ENCODE measurements around the gene CCL16. TPM values are rescaled to one million over a fixed set of nuclear protein-coding genes. Genes with fewer than 3 reads are reported as not detected.
"Not testable (repeated sequence)": the region's sequence is repeated elsewhere in the genome, so short reads cannot be mapped to it uniquely, and the experiment has no call there.

Gene CCL16
- total RNA-seq, 1 donor from 2014 or later = not detected

DNA sequence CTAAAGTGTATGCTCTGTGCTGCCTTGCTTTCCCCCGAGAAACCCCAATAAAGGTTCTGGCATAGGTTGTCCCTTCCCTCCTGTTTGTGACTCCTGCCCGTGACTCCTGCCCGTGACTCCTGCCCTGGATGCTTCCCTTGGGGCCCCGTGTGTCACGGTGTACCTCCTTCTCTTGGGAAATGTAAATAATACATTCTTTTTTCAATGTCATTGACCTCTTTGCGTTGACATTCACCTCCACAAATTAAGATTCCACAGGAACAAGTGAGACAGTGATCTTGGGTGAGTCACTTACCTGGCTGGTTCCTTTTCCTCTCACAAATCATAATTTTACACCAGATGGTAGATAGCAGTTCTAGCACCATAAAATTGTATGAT lies 19.4 kb upstream of the CCL16 start:
- intact Hi-C loops (cut with DNase I) = no loop called here
- Histone ChIP-seq H3K27ac (no peak overlapping the region), H3K4me3 (no peak overlapping the region), H3K36me3 (no peaks in the 10 kb centered on the region), H3K4me1 (no peaks in the 10 kb centered on the region), H3K9me3 (no peaks in the 10 kb centered on the region), H3K27me3 (no peaks in the 10 kb centered on the region)
- no peak for TF ChIP-seq POLR2AphosphoS5 (IDR thresholded peaks at IDR 0.05; ENCODE audit: insufficient read depth in 1 of 2, low read depth in 1 of 2)
- TF ChIP-seq, protein P1, sequence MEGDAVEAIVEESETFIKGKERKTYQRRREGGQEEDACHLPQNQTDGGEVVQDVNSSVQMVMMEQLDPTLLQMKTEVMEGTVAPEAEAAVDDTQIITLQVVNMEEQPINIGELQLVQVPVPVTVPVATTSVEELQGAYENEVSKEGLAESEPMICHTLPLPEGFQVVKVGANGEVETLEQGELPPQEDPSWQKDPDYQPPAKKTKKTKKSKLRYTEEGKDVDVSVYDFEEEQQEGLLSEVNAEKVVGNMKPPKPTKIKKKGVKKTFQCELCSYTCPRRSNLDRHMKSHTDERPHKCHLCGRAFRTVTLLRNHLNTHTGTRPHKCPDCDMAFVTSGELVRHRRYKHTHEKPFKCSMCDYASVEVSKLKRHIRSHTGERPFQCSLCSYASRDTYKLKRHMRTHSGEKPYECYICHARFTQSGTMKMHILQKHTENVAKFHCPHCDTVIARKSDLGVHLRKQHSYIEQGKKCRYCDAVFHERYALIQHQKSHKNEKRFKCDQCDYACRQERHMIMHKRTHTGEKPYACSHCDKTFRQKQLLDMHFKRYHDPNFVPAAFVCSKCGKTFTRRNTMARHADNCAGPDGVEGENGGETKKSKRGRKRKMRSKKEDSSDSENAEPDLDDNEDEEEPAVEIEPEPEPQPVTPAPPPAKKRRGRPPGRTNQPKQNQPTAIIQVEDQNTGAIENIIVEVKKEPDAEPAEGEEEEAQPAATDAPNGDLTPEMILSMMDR (IDR thresholded peaks at IDR 0.05) = no peak
- TF ChIP-seq POLR2A (IDR thresholded peaks at IDR 0.05) = no peak
- DNase-seq (ENCODE audit: extremely low spot score in 2 of 2) = peak in 1 of 2 donors; percentile 64

DNA sequence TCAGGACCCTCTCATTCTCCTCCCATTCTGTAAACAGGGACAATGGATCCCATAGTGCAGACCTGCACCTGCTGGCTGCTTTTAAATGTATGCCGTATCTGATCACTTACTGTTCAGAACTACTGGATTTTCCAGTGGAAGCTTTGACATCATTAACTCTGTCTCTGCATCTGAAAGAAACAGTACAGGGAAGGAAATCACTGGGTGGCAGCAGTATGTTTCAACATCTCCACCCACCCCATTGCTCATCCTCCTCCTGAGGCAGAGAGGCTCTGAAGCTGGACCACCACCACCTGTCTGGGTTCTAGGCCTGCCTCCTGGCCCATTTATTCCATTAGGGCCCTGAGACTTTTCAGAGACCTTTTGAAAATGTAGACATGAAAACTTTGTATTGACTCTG lies 17.5 kb upstream of the CCL16 start:
- Histone ChIP-seq H3K27ac (no peak overlapping the region), H3K4me1 (no peaks in the 10 kb centered on the region), H3K9me3 (no peaks in the 10 kb centered on the region), H3K36me3 (no peaks in the 10 kb centered on the region), H3K4me3 (no peak overlapping the region), H3K27me3 (no peaks in the 10 kb centered on the region)
- intact Hi-C loops (cut with DNase I) = no loop called here
- DNase-seq (ENCODE audit: extremely low spot score in 2 of 2) = peak in 1 of 2 donors; percentile 40
- TF ChIP-seq POLR2A (IDR thresholded peaks at IDR 0.05) = no peak
- TF ChIP-seq POLR2AphosphoS5 (IDR thresholded peaks at IDR 0.05; ENCODE audit: insufficient read depth in 1 of 2, low read depth in 1 of 2) = no peak
- TF ChIP-seq, protein P1 (IDR thresholded peaks at IDR 0.05) = no peak

DNA sequence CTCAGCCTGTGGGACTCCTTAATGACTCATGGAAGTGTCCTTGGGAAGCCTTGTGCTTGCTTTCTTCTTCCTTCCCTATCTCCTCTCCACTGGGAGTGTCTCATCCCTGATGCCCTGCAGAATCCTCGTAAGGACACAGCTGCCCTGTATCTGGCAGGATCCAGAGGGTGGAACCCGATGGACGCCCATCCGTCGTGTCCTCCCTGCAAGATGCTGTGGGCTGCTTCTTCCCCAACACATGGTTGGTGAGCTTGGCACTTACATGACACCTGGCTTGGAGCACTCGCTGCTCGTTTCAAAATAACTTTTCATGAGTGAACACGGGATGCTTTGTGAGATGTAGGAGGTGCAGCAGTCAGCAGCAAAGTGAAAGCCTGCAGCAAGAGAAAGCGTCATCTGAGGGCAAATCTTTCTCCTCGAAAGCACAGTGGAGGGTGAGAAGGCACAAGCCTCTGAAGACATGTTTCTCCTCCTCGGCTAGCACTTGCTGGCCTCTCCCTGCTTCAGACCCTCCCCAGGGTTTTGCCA lies 16.8 kb upstream of the CCL16 start:
- no peaks in the 10 kb centered on the region for H3K4me1 ChIP-seq
- H3K36me3 ChIP-seq = no peaks in the 10 kb centered on the region
- intact Hi-C loops (cut with DNase I) = no loop called here
- no peak overlapping the region for H3K4me3 ChIP-seq
- no peaks in the 10 kb centered on the region for H3K27me3 ChIP-seq
- DNase-seq (ENCODE audit: extremely low spot score in 2 of 2) = peak; percentile 82 to 85
- no peak overlapping the region for H3K27ac ChIP-seq
- no peaks in the 10 kb centered on the region for H3K9me3 ChIP-seq
- TF ChIP-seq POLR2AphosphoS5 (IDR thresholded peaks at IDR 0.05; ENCODE audit: insufficient read depth in 1 of 2, low read depth in 1 of 2) = no peak
- TF ChIP-seq POLR2A (IDR thresholded peaks at IDR 0.05) = no peak
- TF ChIP-seq, protein P1 (IDR thresholded peaks at IDR 0.05) = no peak

DNA sequence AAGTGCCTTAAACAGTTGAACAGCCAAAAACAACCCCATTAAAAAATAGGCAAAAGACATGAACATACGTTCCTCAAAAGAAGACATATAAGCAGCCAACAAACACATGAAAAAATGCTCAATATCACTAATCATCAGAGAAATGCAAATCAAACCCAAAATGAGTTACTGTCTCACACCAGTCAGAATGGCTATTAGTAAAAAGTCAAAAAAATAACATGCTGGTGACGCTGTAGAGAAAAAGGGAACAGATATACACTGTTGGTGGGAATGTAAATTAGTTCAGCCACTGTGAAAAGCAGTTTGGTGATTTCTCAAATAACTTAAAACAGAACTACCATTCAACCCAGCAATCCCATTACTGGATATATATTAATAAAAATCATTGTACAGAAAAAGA lies 14.0 kb upstream of the CCL16 start:
- H3K9me3 ChIP-seq; intact Hi-C loops (cut with DNase I); H3K27ac ChIP-seq; H3K4me1 ChIP-seq; DNase-seq (ENCODE audit: extremely low spot score in 2 of 2); H3K4me3 ChIP-seq; H3K36me3 ChIP-seq; H3K27me3 ChIP-seq: not testable (repeated sequence)

DNA sequence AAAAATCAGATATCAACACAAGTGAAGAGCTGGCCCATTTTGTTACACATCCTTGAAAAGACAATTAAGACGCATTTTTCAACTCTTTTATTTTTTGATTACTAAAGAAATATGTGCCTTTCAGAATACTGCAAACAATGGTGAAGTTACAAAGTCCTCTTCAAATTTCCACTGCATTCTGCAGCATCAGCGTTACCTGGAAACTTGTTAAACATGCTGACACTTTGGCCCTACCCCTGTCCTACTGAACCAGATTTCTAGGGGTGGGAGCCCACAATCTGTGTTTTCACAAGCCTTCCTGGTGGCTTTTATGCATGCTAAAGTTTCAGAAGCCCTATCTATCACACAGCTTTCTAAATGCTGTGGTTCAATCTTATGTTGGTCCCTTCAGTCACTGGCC lies 9.8 kb upstream of the CCL16 start:
- intact Hi-C loops (cut with DNase I) = no loop called here
- Histone ChIP-seq H3K36me3 (no peaks in the 10 kb centered on the region), H3K27ac (no peak overlapping the region), H3K27me3 (no peaks in the 10 kb centered on the region), H3K4me1 (no peaks in the 10 kb centered on the region), H3K9me3 (no peaks in the 10 kb centered on the region), H3K4me3 (no peak overlapping the region)
- DNase-seq (ENCODE audit: extremely low spot score in 2 of 2) = no peak
- TF ChIP-seq, protein P1 (IDR thresholded peaks at IDR 0.05) = no peak
- no peak for TF ChIP-seq POLR2AphosphoS5 (IDR thresholded peaks at IDR 0.05; ENCODE audit: insufficient read depth in 1 of 2, low read depth in 1 of 2)
- TF ChIP-seq POLR2A (IDR thresholded peaks at IDR 0.05) = no peak
